HepG2 (cell line): ENCODE data around the gene SNX9. TPM values are rescaled to one million over a fixed set of nuclear protein-coding genes. Genes with fewer than 3 reads are reported as not detected.
A peak's percentile ranks its signal among the peaks of the same experiment; 100 is the strongest.

Source experiments
- ATM ChIP-seq: fragments of 450-650 bp; IDR thresholded peaks from 2 replicates; pipeline ENCODE4 v1.7.1; 2017; ENCODE audit warnings: mild to moderate bottlenecking, borderline replicate concordance
- HES4 ChIP-seq: sonication (generic); formaldehyde crosslinking; IDR thresholded peaks from 2 replicates; pipeline ENCODE4 v1.9.0; 2021; ENCODE audit warnings: mild to moderate bottlenecking, missing genetic modification reagents, borderline replicate concordance
- KDM4B ChIP-seq: sonication (generic); formaldehyde crosslinking; IDR thresholded peaks from 2 replicates; pipeline ENCODE4 v1.4.0; 2020; ENCODE audit warnings: missing genetic modification reagents
- SATB2 ChIP-seq: sonication (generic); formaldehyde crosslinking; IDR thresholded peaks from 2 replicates; pipeline ENCODE4 v1.5.0; 2020; ENCODE audit warnings: missing genetic modification reagents
- SCMH1 ChIP-seq: sonication (generic); formaldehyde crosslinking; IDR thresholded peaks from 2 replicates; pipeline ENCODE4 v1.9.0; 2021; ENCODE audit warnings: missing genetic modification reagents, mild to moderate bottlenecking, borderline replicate concordance
- TCF7L2 ChIP-seq: IDR thresholded peaks from 2 replicates; pipeline ENCODE4 v1.6.1; 2011; ENCODE audit warnings: mild to moderate bottlenecking, low read depth, low read length, moderate library complexity
- TGIF2 ChIP-seq: IDR thresholded peaks from 2 replicates; pipeline ENCODE4 v1.6.1; 2016; ENCODE audit warnings: control low read depth, missing compliant biosample characterization
- YY1 ChIP-seq: IDR thresholded peaks from 2 replicates; pipeline ENCODE4 v1.6.1; 2011; ENCODE audit warnings: low read length, low read depth, moderate library complexity, mild to moderate bottlenecking; ENCODE audit not compliant: insufficient read depth, insufficient replicate concordance
- ZKSCAN8 ChIP-seq: IDR thresholded peaks from 2 replicates; pipeline ENCODE4 v1.6.1; 2016; ENCODE audit warnings: borderline replicate concordance, missing genetic modification reagents, missing compliant biosample characterization
- ZNF264 ChIP-seq: sonication (generic); formaldehyde crosslinking; IDR thresholded peaks from 2 replicates; pipeline ENCODE4 v1.4.0; 2020; ENCODE audit warnings: missing genetic modification reagents
- ZNF326 ChIP-seq: sonication (generic); formaldehyde crosslinking; IDR thresholded peaks from 2 replicates; pipeline ENCODE4 v1.4.0; 2020; ENCODE audit warnings: missing genetic modification reagents, borderline replicate concordance
- ZNF383 ChIP-seq: sonication (generic); formaldehyde crosslinking; IDR thresholded peaks from 2 replicates; pipeline ENCODE4 v1.4.0; 2020; ENCODE audit warnings: missing genetic modification reagents, mild to moderate bottlenecking, borderline replicate concordance
- ZNF674 ChIP-seq: sonication (generic); formaldehyde crosslinking; IDR thresholded peaks from 2 replicates; pipeline ENCODE4 v1.5.0; 2020; ENCODE audit warnings: low read depth, mild to moderate bottlenecking, missing genetic modification reagents
- polyA plus RNA-seq, 8 experiments: library from polyadenylated mRNA; depleted of rRNA in 3 of 8; stranded (reverse) in 7 of 8; unstranded in 1 of 8; fragments of >200 nt; fragmentation: Illumina TruSeq in 4 of 8; extraction: Trizol in 4 of 8; gene quantifications; 2 replicates each; pipeline versions ENCODE4 v1.2.1 to v1.2.3, GENCODE V29; 2011 to 2016; ENCODE audit warnings: low read depth in 4 of 8, missing spikeins in 1 of 8, mixed read lengths in 1 of 8; ENCODE audit not compliant: insufficient read depth in 1 of 8
- total RNA-seq, 5 experiments: library from RNA; depleted of rRNA; stranded (reverse); fragments of >200 nt; fragmentation: Illumina TruSeq; extraction: Trizol; gene quantifications; 2 replicates each; pipeline ENCODE4 v1.2.3, GENCODE V29; 2016; ENCODE audit warnings: low read depth in 1 of 5
- TF ChIP-seq, protein P1 (sequence below): sonication (generic); formaldehyde crosslinking; IDR thresholded peaks from 2 replicates; pipeline ENCODE4 v1.8.1; 2023; ENCODE audit warnings: missing genetic modification reagents, inconsistent platforms, borderline replicate concordance
- TF ChIP-seq, protein P2 (sequence below): sonication (generic); formaldehyde crosslinking; IDR thresholded peaks from 2 replicates; pipeline ENCODE4 v1.5.1; 2020; ENCODE audit warnings: mild to moderate bottlenecking, moderate library complexity, missing genetic modification reagents
- TF ChIP-seq, protein P3 (sequence below): sonication (generic); formaldehyde crosslinking; IDR thresholded peaks from 2 replicates; pipeline ENCODE4 v1.8.0; 2022; ENCODE audit warnings: missing genetic modification reagents, mild to moderate bottlenecking, inconsistent platforms, borderline replicate concordance
- TF ChIP-seq, protein P4 (sequence below): sonication (generic); formaldehyde crosslinking; IDR thresholded peaks from 2 replicates; pipeline ENCODE4 v1.4.0; 2020; ENCODE audit warnings: missing genetic modification reagents, low read depth, mild to moderate bottlenecking, borderline replicate concordance
- TF ChIP-seq, protein P5 (sequence below): sonication (generic); formaldehyde crosslinking; IDR thresholded peaks from 2 replicates; pipeline ENCODE4 v1.4.0; 2020; ENCODE audit warnings: mild to moderate bottlenecking, low read depth, missing genetic modification reagents
- TF ChIP-seq, protein P6 (sequence below): sonication (generic); formaldehyde crosslinking; IDR thresholded peaks from 2 replicates; pipeline ENCODE4 v1.9.0; 2021; ENCODE audit warnings: missing genetic modification reagents, mild to moderate bottlenecking, borderline replicate concordance

SNX9 gene
- total and polyA plus RNA-seq, 2 of the 13 experiments (the other 11 are each of a cell fraction or from before 2014, with no cell fraction given) = 21.9 to 36.0 TPM

DNA sequence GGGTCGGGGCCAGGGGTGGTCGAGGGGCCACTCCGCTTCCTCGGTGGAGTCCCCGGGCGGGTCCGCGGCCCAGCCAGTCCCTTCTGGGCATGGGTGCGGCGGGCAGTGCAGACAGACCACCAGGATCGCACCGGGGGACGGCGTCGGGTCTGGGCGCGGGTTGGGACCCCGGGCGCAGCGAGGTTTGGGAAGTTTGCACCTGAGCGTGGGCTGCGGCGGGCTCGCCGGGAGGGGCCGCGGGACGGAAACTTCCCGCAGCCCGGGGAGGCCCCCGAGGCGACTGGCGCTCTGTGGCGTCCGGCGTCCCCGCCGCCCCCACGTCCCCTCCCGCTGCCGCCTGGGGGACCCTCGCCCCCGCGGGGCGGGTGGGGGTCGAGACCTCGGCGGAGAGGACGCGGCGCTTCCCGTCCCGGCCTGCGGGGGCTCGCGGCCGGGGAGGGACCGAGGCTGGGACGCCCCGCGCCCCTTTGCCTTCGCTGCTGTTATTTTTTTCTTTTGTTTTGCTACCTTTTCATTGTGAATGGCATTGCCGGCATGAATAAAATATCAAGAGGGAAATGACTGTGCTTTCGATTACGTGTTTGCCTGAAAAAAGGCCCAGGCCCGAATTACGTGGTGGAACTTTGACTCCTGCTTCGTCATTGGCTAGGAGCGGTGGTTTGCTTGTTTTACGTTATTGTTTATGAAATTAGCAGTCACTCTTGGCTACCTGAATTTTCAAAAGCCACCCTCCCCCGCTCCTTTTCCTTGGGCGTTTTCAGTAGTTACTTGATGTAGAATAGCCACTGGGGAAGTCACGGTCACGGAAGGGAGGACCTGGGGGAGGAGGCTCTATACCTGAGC, 703 bp downstream of the SNX9 start (continued):
- TF ChIP-seq YY1 (no peak), KDM4B (CRISPR knock-in tag) (no peak), ZNF674 (CRISPR knock-in tag) (no peak), SATB2 (CRISPR knock-in tag) (0 out of 2 replicates have a peak, but pooled peaks have one; percentile 49), ZNF383 (no peak), ATM (no peak), ZNF264 (CRISPR knock-in tag) (no peak), ZNF326 (CRISPR knock-in tag) (no peak), ZKSCAN8 (CRISPR knock-in tag) (no peak), TGIF2 (CRISPR knock-in tag) (peak; percentile 52; the same call in 1 of the 2 replicates), HES4 (CRISPR knock-in tag) (no peak; the same call in 1 of the 2 replicates), TCF7L2 (no peak), SCMH1 (no peak)
- TF ChIP-seq, protein P1, sequence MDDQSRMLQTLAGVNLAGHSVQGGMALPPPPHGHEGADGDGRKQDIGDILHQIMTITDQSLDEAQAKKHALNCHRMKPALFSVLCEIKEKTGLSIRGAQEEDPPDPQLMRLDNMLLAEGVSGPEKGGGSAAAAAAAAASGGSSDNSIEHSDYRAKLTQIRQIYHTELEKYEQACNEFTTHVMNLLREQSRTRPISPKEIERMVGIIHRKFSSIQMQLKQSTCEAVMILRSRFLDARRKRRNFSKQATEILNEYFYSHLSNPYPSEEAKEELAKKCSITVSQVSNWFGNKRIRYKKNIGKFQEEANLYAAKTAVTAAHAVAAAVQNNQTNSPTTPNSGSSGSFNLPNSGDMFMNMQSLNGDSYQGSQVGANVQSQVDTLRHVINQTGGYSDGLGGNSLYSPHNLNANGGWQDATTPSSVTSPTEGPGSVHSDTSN = no peak
- TF ChIP-seq, protein P2, sequence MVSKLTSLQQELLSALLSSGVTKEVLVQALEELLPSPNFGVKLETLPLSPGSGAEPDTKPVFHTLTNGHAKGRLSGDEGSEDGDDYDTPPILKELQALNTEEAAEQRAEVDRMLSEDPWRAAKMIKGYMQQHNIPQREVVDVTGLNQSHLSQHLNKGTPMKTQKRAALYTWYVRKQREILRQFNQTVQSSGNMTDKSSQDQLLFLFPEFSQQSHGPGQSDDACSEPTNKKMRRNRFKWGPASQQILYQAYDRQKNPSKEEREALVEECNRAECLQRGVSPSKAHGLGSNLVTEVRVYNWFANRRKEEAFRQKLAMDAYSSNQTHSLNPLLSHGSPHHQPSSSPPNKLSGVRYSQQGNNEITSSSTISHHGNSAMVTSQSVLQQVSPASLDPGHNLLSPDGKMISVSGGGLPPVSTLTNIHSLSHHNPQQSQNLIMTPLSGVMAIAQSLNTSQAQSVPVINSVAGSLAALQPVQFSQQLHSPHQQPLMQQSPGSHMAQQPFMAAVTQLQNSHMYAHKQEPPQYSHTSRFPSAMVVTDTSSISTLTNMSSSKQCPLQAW = peak; percentile 49; the same call in 1 of the 2 replicates
- TF ChIP-seq, protein P3, sequence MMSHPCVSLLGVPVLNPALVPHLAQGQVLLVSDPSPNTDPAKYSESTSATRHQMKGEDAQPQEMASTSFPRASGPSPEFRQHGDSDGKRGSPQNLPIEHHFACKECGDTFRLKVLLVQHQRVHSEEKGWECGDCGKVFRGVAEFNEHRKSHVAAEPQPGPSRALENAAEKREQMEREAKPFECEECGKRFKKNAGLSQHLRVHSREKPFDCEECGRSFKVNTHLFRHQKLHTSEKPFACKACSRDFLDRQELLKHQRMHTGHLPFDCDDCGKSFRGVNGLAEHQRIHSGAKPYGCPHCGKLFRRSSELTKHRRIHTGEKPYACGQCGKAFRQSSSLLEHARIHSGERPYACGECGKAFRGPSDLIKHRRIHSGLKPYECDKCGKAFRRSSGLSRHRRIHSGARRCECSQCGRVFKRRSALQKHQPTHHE (CRISPR knock-in tag) = no peak
- TF ChIP-seq, protein P4, sequence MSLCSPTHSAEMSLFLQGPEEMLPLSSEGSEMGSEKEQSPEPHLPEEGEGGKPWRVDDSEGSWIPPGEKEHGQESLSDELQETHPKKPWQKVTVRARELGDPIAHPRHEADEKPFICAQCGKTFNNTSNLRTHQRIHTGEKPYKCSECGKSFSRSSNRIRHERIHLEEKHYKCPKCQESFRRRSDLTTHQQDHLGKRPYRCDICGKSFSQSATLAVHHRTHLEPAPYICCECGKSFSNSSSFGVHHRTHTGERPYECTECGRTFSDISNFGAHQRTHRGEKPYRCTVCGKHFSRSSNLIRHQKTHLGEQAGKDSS = 0 out of 2 replicates have a peak, but pooled peaks have one; percentile 59
- TF ChIP-seq, protein P5, sequence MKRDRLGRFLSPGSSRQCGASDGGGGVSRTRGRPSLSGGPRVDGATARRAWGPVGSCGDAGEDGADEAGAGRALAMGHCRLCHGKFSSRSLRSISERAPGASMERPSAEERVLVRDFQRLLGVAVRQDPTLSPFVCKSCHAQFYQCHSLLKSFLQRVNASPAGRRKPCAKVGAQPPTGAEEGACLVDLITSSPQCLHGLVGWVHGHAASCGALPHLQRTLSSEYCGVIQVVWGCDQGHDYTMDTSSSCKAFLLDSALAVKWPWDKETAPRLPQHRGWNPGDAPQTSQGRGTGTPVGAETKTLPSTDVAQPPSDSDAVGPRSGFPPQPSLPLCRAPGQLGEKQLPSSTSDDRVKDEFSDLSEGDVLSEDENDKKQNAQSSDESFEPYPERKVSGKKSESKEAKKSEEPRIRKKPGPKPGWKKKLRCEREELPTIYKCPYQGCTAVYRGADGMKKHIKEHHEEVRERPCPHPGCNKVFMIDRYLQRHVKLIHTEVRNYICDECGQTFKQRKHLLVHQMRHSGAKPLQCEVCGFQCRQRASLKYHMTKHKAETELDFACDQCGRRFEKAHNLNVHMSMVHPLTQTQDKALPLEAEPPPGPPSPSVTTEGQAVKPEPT = no peak
- TF ChIP-seq, protein P6, sequence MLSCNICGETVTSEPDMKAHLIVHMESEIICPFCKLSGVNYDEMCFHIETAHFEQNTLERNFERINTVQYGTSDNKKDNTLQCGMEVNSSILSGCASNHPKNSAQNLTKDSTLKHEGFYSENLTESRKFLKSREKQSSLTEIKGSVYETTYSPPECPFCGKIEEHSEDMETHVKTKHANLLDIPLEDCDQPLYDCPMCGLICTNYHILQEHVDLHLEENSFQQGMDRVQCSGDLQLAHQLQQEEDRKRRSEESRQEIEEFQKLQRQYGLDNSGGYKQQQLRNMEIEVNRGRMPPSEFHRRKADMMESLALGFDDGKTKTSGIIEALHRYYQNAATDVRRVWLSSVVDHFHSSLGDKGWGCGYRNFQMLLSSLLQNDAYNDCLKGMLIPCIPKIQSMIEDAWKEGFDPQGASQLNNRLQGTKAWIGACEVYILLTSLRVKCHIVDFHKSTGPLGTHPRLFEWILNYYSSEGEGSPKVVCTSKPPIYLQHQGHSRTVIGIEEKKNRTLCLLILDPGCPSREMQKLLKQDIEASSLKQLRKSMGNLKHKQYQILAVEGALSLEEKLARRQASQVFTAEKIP = no peak
